Activated B cell treated with CpG ODN at 0.5 μM for 24 hours (primary cell): ENCODE measurements around the gene WNK2. TPM values are rescaled to one million over a fixed set of nuclear protein-coding genes. Genes with fewer than 3 reads are reported as not detected.

Experiments used
- ATAC-seq: fragments of 200-7000 bp; cut with Tn5 transposase; one replicate; pipeline ENCODE4 v1.10.0; 2021; ENCODE audit warnings: low read depth, mild to moderate bottlenecking, moderate library complexity
- CTCF ChIA-PET: fragments of 350-600 bp; sonication (Branson Sonifier 250); formaldehyde crosslinking; loops from one replicate; lab custom pipeline; 2021; ENCODE audit warnings: antibody characterized with exemption; lab: Charles Lee
- POLR2A ChIA-PET: fragments of 350-600 bp; sonication (Branson Sonifier 250); formaldehyde crosslinking; loops from one replicate; lab custom pipeline; 2021; ENCODE audit warnings: antibody characterized with exemption; lab: Charles Lee
- DNase-seq: peaks from one replicate; pipeline ENCODE4 v3.0.0; 2022
- H3K27ac Mint-ChIP-seq: one replicate; pipeline ENCODE4 v1.8.0; 2020; ENCODE audit warnings: mixed read lengths
- H3K27me3 Mint-ChIP-seq: one replicate; pipeline ENCODE4 v1.8.0; 2021; ENCODE audit warnings: mixed read lengths
- H3K36me3 Mint-ChIP-seq: one replicate; pipeline ENCODE4 v1.8.0; 2021; ENCODE audit warnings: low read depth, mixed read lengths
- H3K4me1 Mint-ChIP-seq: one replicate; pipeline ENCODE4 v1.8.0; 2021; ENCODE audit warnings: mixed read lengths
- H3K4me3 Mint-ChIP-seq: one replicate; pipeline ENCODE4 v1.8.0; 2020; ENCODE audit warnings: mild to moderate bottlenecking, mixed read lengths
- H3K9me3 Mint-ChIP-seq: one replicate; pipeline ENCODE4 v1.8.0; 2020; ENCODE audit warnings: mixed read lengths
- CTCF ChIP-seq: fragments of 200-600 bp; IDR thresholded peaks from one replicate; pipeline ENCODE4 v1.8.0; 2022; ENCODE audit warnings: antibody characterized with exemption, mild to moderate bottlenecking
- intact Hi-C: fragments of 100-400 bp; cut with micrococcal nuclease; formaldehyde crosslinking; loops from one replicate; pipeline ENCODE4 v1.15.1; 2024
- total RNA-seq: library from RNA; stranded (reverse); gene quantifications from 2 replicates; pipeline ENCODE4 v1.2.3, GENCODE V29; 2022

WNK2 gene
- total RNA-seq, 1 donor from 2014 or later = 0.24 TPM

GRCh38 chr9:93174976-93175375, 9.0 kb upstream of the WNK2 start:
- no peak for ATAC-seq
- Mint-ChIP-seq H3K4me1 (no peaks in the 10 kb centered on the region), H3K9me3 (no peaks in the 10 kb centered on the region), H3K27ac (no peak overlapping the region), H3K27me3 (peaks cover 13% of the 10 kb centered on the region), H3K4me3 (no peak overlapping the region), H3K36me3 (no peaks in the 10 kb centered on the region)
- ChIA-PET CTCF (no interaction called here), POLR2A (no interaction called here)
- no peak for TF ChIP-seq CTCF
- no peak for DNase-seq
- intact Hi-C loops = no loop called here

- Mint-ChIP-seq H3K4me3 (no peak overlapping the region), H3K27ac (no peak overlapping the region), H3K27me3 (peaks cover 24% of the 10 kb centered on the region), H3K9me3 (no peaks in the 10 kb centered on the region), H3K36me3 (no peaks in the 10 kb centered on the region), H3K4me1 (no peaks in the 10 kb centered on the region)
- intact Hi-C loops = no loop called here
- DNase-seq (no peak), ATAC-seq (no peak)
- TF ChIP-seq CTCF = no peak
- POLR2A ChIA-PET = no interaction called here
- CTCF ChIA-PET = no interaction called here
These were observed 6.3 kb upstream of the WNK2 start for GRCh38 chr9:93177676-93178075.

GRCh38 chr9:93178851-93179786, 4.8 kb upstream of the WNK2 start:
- Mint-ChIP-seq H3K4me1 (peaks cover 8% of the 10 kb centered on the region), H3K9me3 (no peaks in the 10 kb centered on the region), H3K27ac (no peak overlapping the region), H3K4me3 (no peak overlapping the region), H3K27me3 (peaks cover 24% of the 10 kb centered on the region), H3K36me3 (no peaks in the 10 kb centered on the region)
- intact Hi-C loops = no loop called here
- CTCF ChIA-PET = no interaction called here
- ATAC-seq = no peak
- POLR2A ChIA-PET = no interaction called here
- no peak for TF ChIP-seq CTCF
- no peak for DNase-seq

GRCh38 chr9:93180938-93181337, 3.0 kb upstream of the WNK2 start:
- Mint-ChIP-seq H3K36me3 (no peaks in the 10 kb centered on the region), H3K27ac (no peak overlapping the region), H3K4me3 (no peak overlapping the region), H3K27me3 (peaks cover 27% of the 10 kb centered on the region), H3K4me1 (peaks cover 9% of the 10 kb centered on the region), H3K9me3 (no peaks in the 10 kb centered on the region)
- intact Hi-C loops = no loop called here
- no peak for TF ChIP-seq CTCF
- DNase-seq (no peak), ATAC-seq (no peak)
- ChIA-PET CTCF (no interaction called here), POLR2A (no interaction called here)

GRCh38 chr9:93181672-93182435, 2.1 kb upstream of the WNK2 start:
- H3K9me3 Mint-ChIP-seq = no peaks in the 10 kb centered on the region
- H3K27ac Mint-ChIP-seq = no peak overlapping the region
- POLR2A ChIA-PET = no interaction called here

More at GRCh38 chr9:93181672-93182435, 2.1 kb upstream of the WNK2 start:
- no peaks in the 10 kb centered on the region for H3K36me3 Mint-ChIP-seq
- no peak for TF ChIP-seq CTCF
- ATAC-seq (no peak), DNase-seq (no peak)
- CTCF ChIA-PET = no interaction called here
- H3K27me3 Mint-ChIP-seq = peaks cover 33% of the 10 kb centered on the region
- H3K4me3 Mint-ChIP-seq = no peak overlapping the region
- intact Hi-C loops = no loop called here
- H3K4me1 Mint-ChIP-seq = peaks cover 9% of the 10 kb centered on the region
